Activated CD4-positive, alpha-beta memory T cell treated with anti-CD3 and anti-CD28 coated beads, Interleukin-2, amount 10 ng/mL, durations not matched to agents 7 days and 5 days (primary cell): ENCODE results near the gene PFDN5. TPM values are rescaled to one million over a fixed set of nuclear protein-coding genes. Genes with fewer than 3 reads are reported as not detected.
"Not testable (repeated sequence)": the region's sequence is repeated elsewhere in the genome, so short reads cannot be mapped to it uniquely, and the experiment has no call there.

Experiments
- CTCF ChIA-PET: fragments of 350-600 bp; sonication (Branson Sonifier 250); formaldehyde crosslinking; loops from one replicate; lab custom pipeline; 2021; ENCODE audit warnings: antibody characterized with exemption, inconsistent platforms; lab: Charles Lee
- POLR2A ChIA-PET: fragments of 350-600 bp; sonication (Branson Sonifier 250); formaldehyde crosslinking; loops from one replicate; lab custom pipeline; 2021; ENCODE audit warnings: antibody characterized with exemption; lab: Charles Lee
- DNase-seq: peaks from one replicate; pipeline ENCODE4 v3.0.0-alpha.2; 2020
- H3K27ac Mint-ChIP-seq: one replicate; pipeline ENCODE4 v1.8.0; 2021; ENCODE audit warnings: mild to moderate bottlenecking, mixed read lengths
- H3K27me3 Mint-ChIP-seq: one replicate; pipeline ENCODE4 v1.8.0; 2021; ENCODE audit warnings: mixed read lengths
- H3K36me3 Mint-ChIP-seq: one replicate; pipeline ENCODE4 v1.8.0; 2021; ENCODE audit warnings: low read depth, mixed read lengths
- H3K4me1 Mint-ChIP-seq: one replicate; pipeline ENCODE4 v1.8.0; 2021; ENCODE audit warnings: mixed read lengths
- H3K4me3 Mint-ChIP-seq: one replicate; pipeline ENCODE4 v1.8.0; 2021; ENCODE audit warnings: mild to moderate bottlenecking, mixed read lengths
- H3K9me3 Mint-ChIP-seq: one replicate; pipeline ENCODE4 v1.8.0; 2021; ENCODE audit warnings: mixed read lengths
- total RNA-seq, 2 experiments: library from RNA; stranded (reverse); gene quantifications; one replicate each; pipeline ENCODE4 v1.2.3, GENCODE V29; 2021

The PFDN5 gene
- total RNA-seq, 2 experiments from 2014 or later, result 300 to 301 TPM

DNA sequence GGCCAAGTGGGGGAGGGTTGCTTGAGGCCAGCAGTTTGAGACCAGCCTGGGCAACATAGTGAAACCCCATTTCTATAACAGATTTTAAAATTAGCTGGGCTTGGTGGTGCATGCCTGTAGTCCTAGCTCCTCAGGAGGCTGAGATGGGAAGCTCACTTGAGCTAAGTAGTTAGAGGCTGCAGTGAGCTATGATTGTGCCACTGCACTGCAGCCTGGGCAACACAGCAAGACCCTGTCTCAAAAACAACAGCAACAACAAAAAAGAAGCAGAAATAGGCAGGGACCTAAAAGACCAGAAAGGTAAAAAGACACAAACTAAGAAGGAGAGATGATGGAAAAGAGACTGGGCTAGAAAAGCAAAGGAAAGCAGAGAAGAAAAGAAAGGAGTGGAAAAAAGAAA lies 37.0 kb downstream of the PFDN5 start:
- not testable (repeated sequence) for H3K4me3 Mint-ChIP-seq, H3K4me1 Mint-ChIP-seq, H3K36me3 Mint-ChIP-seq, H3K27ac Mint-ChIP-seq, H3K9me3 Mint-ChIP-seq, DNase-seq
- H3K27me3 Mint-ChIP-seq, result peaks cover 58% of the 10 kb centered on the region
- CTCF ChIA-PET, result interaction anchor here (1.0 to 2.0 kb wide), 2 partner anchors 13 to 119 kb away, joined by 3 to 7 read pairs; no protein-coding TSS in a partner anchor
- POLR2A ChIA-PET, result interaction anchor here (1.3 to 1.6 kb wide), 2 partner anchors 9 to 13 kb away, joined by 4 read pairs; no protein-coding TSS in a partner anchor

DNA sequence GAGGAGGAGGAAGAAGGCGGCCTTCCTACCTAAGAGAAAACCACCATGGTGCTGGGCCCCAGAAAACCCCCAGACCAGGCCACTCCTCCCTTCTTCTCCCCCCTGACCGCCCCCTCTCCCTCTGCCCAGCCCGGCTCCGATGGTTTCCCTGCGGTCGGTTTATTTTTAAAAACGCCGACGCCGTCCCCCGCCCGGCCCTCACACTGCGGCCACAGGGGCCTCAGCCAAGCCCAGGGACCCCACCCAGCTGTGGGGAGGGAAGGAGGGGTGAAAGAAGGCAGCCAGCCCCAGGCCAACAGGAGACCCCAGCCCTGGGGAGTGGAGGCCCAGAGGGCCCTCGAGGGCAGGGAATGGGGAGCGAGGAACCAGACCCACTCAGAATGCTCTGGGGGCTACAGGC lies 37.4 kb downstream of the PFDN5 start:
- no peak overlapping the region for H3K27ac Mint-ChIP-seq
- DNase-seq, result no peak
- H3K27me3 Mint-ChIP-seq, result peaks cover 58% of the 10 kb centered on the region
- CTCF ChIA-PET, result interaction anchor here (0.9 to 2.0 kb wide), 4 partner anchors 11 to 119 kb away, joined by 3 to 7 read pairs (median 5); partner anchors contain the start of gene AAAS
- POLR2A ChIA-PET, result interaction anchor here (1.2 to 1.6 kb wide), 3 partner anchors 8 to 12 kb away, joined by 4 to 9 read pairs (median 4); no protein-coding TSS in a partner anchor
- no peaks in the 10 kb centered on the region for H3K9me3 Mint-ChIP-seq
- peaks cover 7% of the 10 kb centered on the region for H3K4me1 Mint-ChIP-seq
- no peak overlapping the region for H3K4me3 Mint-ChIP-seq
- no peaks in the 10 kb centered on the region for H3K36me3 Mint-ChIP-seq

- Mint-ChIP-seq H3K4me3 (no peak overlapping the region), H3K27ac (no peak overlapping the region), H3K27me3 (peaks cover 61% of the 10 kb centered on the region), H3K4me1 (peaks cover 10% of the 10 kb centered on the region), H3K9me3 (no peaks in the 10 kb centered on the region), H3K36me3 (no peaks in the 10 kb centered on the region)
- no peak for DNase-seq
- CTCF ChIA-PET, result interaction anchor here (0.9 to 1.1 kb wide), 2 partner anchors 12 to 19 kb away, joined by 3 to 7 read pairs; partner anchors contain the start of gene AAAS
- POLR2A ChIA-PET, result interaction anchor here (1.2 kb wide), 1 partner anchor 8 kb away, joined by 9 read pairs; no protein-coding TSS in a partner anchor
Observed at GRCh38 chr12:53333289-53333688, 37.9 kb downstream of the PFDN5 start.

- POLR2A ChIA-PET, result interaction anchor here (1.2 kb wide), 1 partner anchor 9 kb away, joined by 9 read pairs; no protein-coding TSS in a partner anchor
- no peak overlapping the region for H3K27ac Mint-ChIP-seq
- peaks cover 12% of the 10 kb centered on the region for H3K4me1 Mint-ChIP-seq
- no peaks in the 10 kb centered on the region for H3K9me3 Mint-ChIP-seq
- DNase-seq, result no peak
- no peaks in the 10 kb centered on the region for H3K36me3 Mint-ChIP-seq
- H3K4me3 Mint-ChIP-seq, result no peak overlapping the region
- peaks cover 63% of the 10 kb centered on the region for H3K27me3 Mint-ChIP-seq
- CTCF ChIA-PET, result interaction anchor here (1.1 kb wide), 1 partner anchor 12 kb away, joined by 7 read pairs; the partner anchor contains the start of gene AAAS
Observed at GRCh38 chr12:53333845-53334244, 38.5 kb downstream of the PFDN5 start.

DNA sequence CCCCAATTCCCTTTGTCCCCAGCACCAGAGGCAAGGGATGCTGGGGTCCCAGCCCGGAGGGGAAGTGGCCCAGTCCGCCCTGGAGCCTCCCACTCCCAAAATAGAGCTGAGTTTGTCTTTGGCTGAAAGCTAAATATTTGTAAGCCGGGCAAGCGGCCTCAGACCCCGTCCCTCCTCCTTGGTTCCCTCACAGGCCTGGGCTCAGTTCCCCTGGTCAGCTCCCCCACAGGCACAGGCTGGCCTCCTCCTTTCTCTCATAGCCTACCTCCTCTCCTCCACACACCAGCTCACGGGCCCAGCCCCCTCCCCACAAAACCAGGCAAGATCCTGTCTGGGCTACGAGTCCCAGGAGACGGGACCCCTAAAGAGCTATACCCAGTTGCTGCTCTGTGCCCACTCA lies 39.5 kb downstream of the PFDN5 start:
- Mint-ChIP-seq H3K4me3 (no peak overlapping the region), H3K27ac (no peak overlapping the region), H3K36me3 (no peaks in the 10 kb centered on the region), H3K27me3 (peaks cover 59% of the 10 kb centered on the region), H3K9me3 (no peaks in the 10 kb centered on the region), H3K4me1 (peaks cover 12% of the 10 kb centered on the region)
- POLR2A ChIA-PET, result interaction anchor here (0.7 to 2.2 kb wide), 3 partner anchors 10 to 166 kb away, joined by 3 to 13 read pairs (median 3); partner anchors contain the start of gene TARBP2
- CTCF ChIA-PET, result interaction anchor here (0.6 to 1.2 kb wide), 4 partner anchors 10 to 332 kb away, joined by 3 to 4 read pairs (median 3); no protein-coding TSS in a partner anchor
- no peak for DNase-seq

- POLR2A ChIA-PET, result interaction anchor here (1.4 to 2.2 kb wide), 2 partner anchors 11 to 165 kb away, joined by 3 to 13 read pairs; partner anchors contain the start of gene TARBP2
- H3K4me3 Mint-ChIP-seq, result no peak within 1 kb of the TSS
Observed at GRCh38 chr12:53336181-53336681, 40.9 kb downstream of the PFDN5 start, which contains the start of gene SP7. Gene SP7 (minus strand): TSS chr12:53336354. CDS start chr12:53335646, 708 bp downstream.

DNA sequence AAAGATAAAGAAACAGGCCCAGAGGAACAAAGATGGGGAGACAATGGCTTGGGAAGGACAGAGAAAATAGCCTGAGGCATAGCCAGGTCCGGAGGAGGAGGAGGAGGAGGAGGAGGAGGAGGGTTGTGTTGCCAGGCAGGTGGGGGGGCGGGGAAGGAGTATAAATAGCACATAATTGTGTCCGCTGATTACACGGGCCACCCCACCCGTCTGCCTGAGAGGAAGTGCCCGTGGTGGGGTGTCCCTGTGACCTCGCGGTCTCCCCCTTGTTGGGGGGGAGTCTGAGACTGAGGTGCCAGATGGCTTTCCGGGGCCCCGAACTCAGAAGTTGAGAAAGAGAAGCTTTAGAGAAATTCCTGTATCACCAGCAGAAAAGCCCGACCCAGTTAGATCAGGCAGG lies 42.7 kb downstream of the PFDN5 start:
- peaks cover 11% of the 10 kb centered on the region for H3K4me1 Mint-ChIP-seq
- no peak overlapping the region for H3K27ac Mint-ChIP-seq
- no peaks in the 10 kb centered on the region for H3K9me3 Mint-ChIP-seq
- peaks cover 63% of the 10 kb centered on the region for H3K27me3 Mint-ChIP-seq
- ChIA-PET CTCF (no interaction called here), POLR2A (interaction anchor here (2.3 kb wide), 1 partner anchor 13 kb away, joined by 8 read pairs; no protein-coding TSS in a partner anchor)
- H3K4me3 Mint-ChIP-seq, result no peak overlapping the region
- no peaks in the 10 kb centered on the region for H3K36me3 Mint-ChIP-seq
- no peak for DNase-seq

More at GRCh38 chr12:53336181-53336681, 40.9 kb downstream of the PFDN5 start, which contains the start of gene SP7:
- Mint-ChIP-seq H3K9me3 (no peaks in the 10 kb centered on the region), H3K36me3 (no peaks in the 10 kb centered on the region), H3K27ac (no peak within 1 kb of the TSS), H3K27me3 (peaks cover 65% of the 10 kb centered on the region), H3K4me1 (peaks cover 13% of the 10 kb centered on the region)
- DNase-seq, result no peak
- CTCF ChIA-PET, result interaction anchor here (0.8 to 0.9 kb wide), 3 partner anchors 9 to 177 kb away, joined by 3 read pairs; no protein-coding TSS in a partner anchor

DNA sequence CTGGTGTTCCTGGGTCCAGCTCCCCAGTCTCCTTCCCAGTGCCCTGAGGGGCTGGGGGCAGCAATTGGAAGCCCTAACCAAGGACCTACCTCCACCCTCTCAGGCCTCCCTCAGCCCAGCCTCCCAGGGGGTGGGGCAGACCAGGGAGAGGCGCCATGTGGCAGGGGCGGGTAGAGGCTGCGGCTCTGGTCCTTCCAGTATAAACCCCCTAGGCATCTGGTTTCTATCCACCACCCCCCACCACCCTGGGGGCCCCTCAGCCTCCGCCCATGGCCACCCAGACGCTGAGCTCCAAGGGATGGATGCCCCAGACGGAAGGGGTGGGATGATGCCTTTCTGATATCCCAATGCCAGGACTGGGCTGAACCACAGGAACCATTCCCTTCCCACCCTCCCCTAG lies 43.6 kb downstream of the PFDN5 start:
- Mint-ChIP-seq H3K4me3 (no peak overlapping the region), H3K27ac (no peak overlapping the region), H3K27me3 (peaks cover 57% of the 10 kb centered on the region), H3K9me3 (no peaks in the 10 kb centered on the region), H3K36me3 (no peaks in the 10 kb centered on the region), H3K4me1 (peaks cover 14% of the 10 kb centered on the region)
- ChIA-PET CTCF (no interaction called here), POLR2A (interaction anchor here (2.3 kb wide), 1 partner anchor 14 kb away, joined by 8 read pairs; no protein-coding TSS in a partner anchor)
- DNase-seq, result no peak

- Mint-ChIP-seq H3K9me3 (no peaks in the 10 kb centered on the region), H3K4me3 (no peak overlapping the region), H3K27me3 (peaks cover 45% of the 10 kb centered on the region), H3K27ac (no peak overlapping the region), H3K36me3 (no peaks in the 10 kb centered on the region), H3K4me1 (peaks cover 26% of the 10 kb centered on the region)
- no peak for DNase-seq
- CTCF ChIA-PET, result interaction anchor here (0.9 kb wide), 1 partner anchor 12 kb away, joined by 4 read pairs; no protein-coding TSS in a partner anchor
- POLR2A ChIA-PET, result interaction anchor here (0.8 to 1.1 kb wide), 3 partner anchors 16 to 261 kb away, joined by 3 to 5 read pairs (median 5); partner anchors contain the start of gene PFDN5
Observed at GRCh38 chr12:53340398-53340797, 45.1 kb downstream of the PFDN5 start.

GRCh38 chr12:53343449-53343848 lies 48.1 kb downstream of the PFDN5 start:
- Mint-ChIP-seq H3K27me3 (peaks cover 20% of the 10 kb centered on the region), H3K4me3 (peak overlapping the region; percentile 3), H3K4me1 (peaks cover 18% of the 10 kb centered on the region), H3K36me3 (no peaks in the 10 kb centered on the region), H3K27ac (no peak overlapping the region), H3K9me3 (no peaks in the 10 kb centered on the region)
- CTCF ChIA-PET, result interaction anchor here (0.7 to 6.2 kb wide), 4 partner anchors 9 to 184 kb away, joined by 3 to 110 read pairs (median 12); no protein-coding TSS in a partner anchor
- no peak for DNase-seq
- POLR2A ChIA-PET, result interaction anchor here (2.4 to 2.5 kb wide), 2 partner anchors 19 to 36 kb away, joined by 25 to 30 read pairs; partner anchors contain the start of gene SP1

DNA sequence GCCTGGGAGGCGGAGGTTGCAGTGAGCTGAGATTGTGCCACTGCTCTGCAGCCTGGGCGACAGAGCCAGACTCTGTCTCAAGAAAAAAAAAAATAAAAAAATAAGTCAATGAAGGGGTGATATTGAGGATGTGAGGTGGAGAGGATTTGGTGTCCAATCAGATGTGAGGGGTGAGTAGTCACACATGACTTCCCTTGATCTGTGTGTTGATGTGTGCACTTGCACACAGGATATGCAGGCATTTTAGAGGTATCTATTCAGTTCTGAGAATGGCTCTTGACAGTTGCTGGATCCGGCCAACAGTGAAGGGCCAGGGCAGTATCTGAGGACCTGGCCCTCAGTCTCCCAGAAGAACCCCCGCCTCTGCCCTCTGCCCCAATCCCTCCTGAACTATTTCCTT lies 48.6 kb downstream of the PFDN5 start:
- DNase-seq, result no peak
- peak overlapping the region; percentile 53 for H3K4me3 Mint-ChIP-seq
- CTCF ChIA-PET, result interaction anchor here (1.3 to 6.2 kb wide), 9 partner anchors 9 to 278 kb away, joined by 4 to 110 read pairs (median 9); partner anchors contain the start of genes AAAS and PRR13
- POLR2A ChIA-PET, result interaction anchor here (1.1 to 2.6 kb wide), 7 partner anchors 8 to 936 kb away, joined by 3 to 30 read pairs (median 6); partner anchors contain the start of genes AAAS, CBX5, HNRNPA1 and PFDN5
- peaks cover 19% of the 10 kb centered on the region for H3K27me3 Mint-ChIP-seq
- H3K36me3 Mint-ChIP-seq, result no peaks in the 10 kb centered on the region
- peaks cover 18% of the 10 kb centered on the region for H3K4me1 Mint-ChIP-seq
- H3K9me3 Mint-ChIP-seq, result no peaks in the 10 kb centered on the region
- no peak overlapping the region for H3K27ac Mint-ChIP-seq

GRCh38 chr12:53344487-53344823 lies 49.1 kb downstream of the PFDN5 start:
- no peak overlapping the region for H3K27ac Mint-ChIP-seq
- peak overlapping the region; percentile 53 for H3K4me3 Mint-ChIP-seq
- CTCF ChIA-PET, result interaction anchor here (0.7 to 6.2 kb wide), 30 partner anchors 8 to 279 kb away, joined by 3 to 110 read pairs (median 6); partner anchors contain the start of genes AAAS, MAP3K12, MYG1 and PRR13
- peaks cover 18% of the 10 kb centered on the region for H3K4me1 Mint-ChIP-seq
- POLR2A ChIA-PET, result interaction anchor here (0.7 to 2.6 kb wide), 20 partner anchors 8 to 936 kb away, joined by 3 to 30 read pairs (median 4); partner anchors contain the start of genes AAAS, CBX5, HNRNPA1 and PFDN5
- no peaks in the 10 kb centered on the region for H3K36me3 Mint-ChIP-seq
- peaks cover 19% of the 10 kb centered on the region for H3K27me3 Mint-ChIP-seq
- no peak for DNase-seq
- no peaks in the 10 kb centered on the region for H3K9me3 Mint-ChIP-seq
